ENCODE measurements around the gene GLB1L3.

- TF ChIP-seq CTCF (IDR thresholded peaks at IDR 0.05; ENCODE audit: poor library complexity) (no peak), EZH2phosphoT487 (IDR thresholded peaks at IDR 0.05; ENCODE audit: low read depth, severe bottlenecking, unreplicated experiment) (no peak)
Measured at GRCh38 chr11:134352111-134352510, 75.9 kb downstream of the GLB1L3 start.

All from hepatocyte (in vitro differentiated cells).